NCI-H128 (cell line): ENCODE data around the gene STK31.
"Not testable (repeated sequence)": the region's sequence is repeated elsewhere in the genome, so short reads cannot be mapped to it uniquely, and the experiment has no call there.

Experiments used
- DNase-seq: peaks from one replicate; lab custom pipeline; 2025; ENCODE audit not compliant: unreplicated experiment; lab: John Stamatoyannopoulos, UW

The STK31 gene

GRCh38 chr7:23713285-23714149 lies 3.5 kb downstream of the STK31 start:
- DNase-seq: no peak

- DNase-seq: no peak
Measured at GRCh38 chr7:23714150-23714464, 4.1 kb downstream of the STK31 start.

GRCh38 chr7:23714579-23714978 lies 4.6 kb downstream of the STK31 start:
- no peak for DNase-seq

- no peak for DNase-seq
Measured at GRCh38 chr7:23715099-23715498, 5.1 kb downstream of the STK31 start.

- no peak for DNase-seq
Measured at GRCh38 chr7:23717788-23718187, 7.8 kb downstream of the STK31 start.

- DNase-seq: no peak
Measured at GRCh38 chr7:23721456-23721855, 11.4 kb downstream of the STK31 start.

- DNase-seq: not testable (repeated sequence)
Measured at GRCh38 chr7:23722587-23723216, 12.7 kb downstream of the STK31 start.

- DNase-seq: not testable (repeated sequence)
Measured at GRCh38 chr7:23724113-23724512, 14.1 kb downstream of the STK31 start.

- DNase-seq: no peak
Measured at GRCh38 chr7:23742051-23742450, 32.0 kb downstream of the STK31 start.

GRCh38 chr7:23743226-23743625 lies 33.2 kb downstream of the STK31 start:
- no peak for DNase-seq

- no peak for DNase-seq
Measured at GRCh38 chr7:23746629-23747028, 36.6 kb downstream of the STK31 start.

- no peak for DNase-seq
Measured at GRCh38 chr7:23751852-23752251, 41.8 kb downstream of the STK31 start.

GRCh38 chr7:23758839-23759238 lies 48.8 kb downstream of the STK31 start:
- DNase-seq: not testable (repeated sequence)

- no peak for DNase-seq
Measured at GRCh38 chr7:23759671-23760391, 49.8 kb downstream of the STK31 start.

GRCh38 chr7:23765943-23766342 lies 55.9 kb downstream of the STK31 start:
- no peak for DNase-seq

GRCh38 chr7:23767514-23767913 lies 57.5 kb downstream of the STK31 start:
- no peak for DNase-seq

GRCh38 chr7:23768022-23768421 lies 58.0 kb downstream of the STK31 start:
- DNase-seq: no peak

GRCh38 chr7:23779185-23779800 lies 69.3 kb downstream of the STK31 start:
- DNase-seq: not testable (repeated sequence)

GRCh38 chr7:23783115-23783514 lies 73.1 kb downstream of the STK31 start:
- no peak for DNase-seq

- no peak for DNase-seq
Measured at GRCh38 chr7:23787272-23787671, 77.3 kb downstream of the STK31 start.

GRCh38 chr7:23788843-23789242 lies 78.8 kb downstream of the STK31 start:
- no peak for DNase-seq

- DNase-seq: no peak
Measured at GRCh38 chr7:23791721-23792120, 81.7 kb downstream of the STK31 start.
